HG02970 (cell line): Measurements from ENCODE around the gene DDRGK1.
"Not testable (repeated sequence)": the region's sequence is repeated elsewhere in the genome, so short reads cannot be mapped to it uniquely, and the experiment has no call there.

Source experiments
- ATAC-seq: cut with Tn5 transposase; IDR thresholded peaks from one replicate; pipeline ENCODE4 v1.9.1; 2021; ENCODE audit warnings: mild to moderate bottlenecking, moderate library complexity, moderate number of reproducible peaks; ENCODE audit not compliant: unreplicated experiment, low FRiP score

The DDRGK1 gene

DNA sequence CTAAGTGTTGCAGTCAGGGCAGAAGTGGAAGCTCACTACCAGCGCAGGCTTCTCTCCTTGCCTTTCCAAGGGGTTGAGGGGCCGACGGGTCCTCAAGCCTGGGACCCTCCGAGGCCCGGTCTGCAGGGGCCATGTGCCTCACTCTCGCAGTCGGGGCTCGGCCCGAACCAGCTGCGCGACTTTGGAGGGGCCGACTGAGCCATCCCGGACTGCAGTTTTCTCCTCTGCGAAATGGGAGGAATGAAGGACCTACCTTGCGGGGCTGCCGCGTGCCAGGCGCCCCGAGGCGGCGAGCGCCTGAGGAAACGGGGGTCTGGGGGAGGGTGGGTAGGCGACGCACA, 36.8 kb downstream of the DDRGK1 start:
- ATAC-seq = no peak

DNA sequence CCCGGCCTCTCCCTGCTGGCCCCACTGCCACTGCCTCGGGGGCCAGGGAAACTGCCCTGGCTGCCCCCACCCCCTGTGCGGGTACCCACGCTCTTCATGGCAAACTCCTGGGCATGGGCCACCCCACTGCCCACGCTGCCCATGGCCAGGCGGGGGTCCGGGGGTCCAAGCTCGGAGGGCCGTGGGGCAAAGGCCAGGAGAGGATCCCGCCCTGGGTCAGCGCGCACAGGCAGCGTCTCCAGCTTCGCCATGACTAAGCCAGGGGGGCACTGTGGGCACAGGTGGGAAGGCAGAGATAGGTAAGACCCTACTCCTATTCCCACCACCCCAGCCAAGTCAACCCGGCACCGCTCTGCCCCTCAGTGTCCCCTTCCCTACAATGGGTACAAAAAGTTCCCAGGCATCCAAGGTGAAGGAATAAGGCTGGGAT, 37.6 kb downstream of the DDRGK1 start:
- ATAC-seq = no peak

DNA sequence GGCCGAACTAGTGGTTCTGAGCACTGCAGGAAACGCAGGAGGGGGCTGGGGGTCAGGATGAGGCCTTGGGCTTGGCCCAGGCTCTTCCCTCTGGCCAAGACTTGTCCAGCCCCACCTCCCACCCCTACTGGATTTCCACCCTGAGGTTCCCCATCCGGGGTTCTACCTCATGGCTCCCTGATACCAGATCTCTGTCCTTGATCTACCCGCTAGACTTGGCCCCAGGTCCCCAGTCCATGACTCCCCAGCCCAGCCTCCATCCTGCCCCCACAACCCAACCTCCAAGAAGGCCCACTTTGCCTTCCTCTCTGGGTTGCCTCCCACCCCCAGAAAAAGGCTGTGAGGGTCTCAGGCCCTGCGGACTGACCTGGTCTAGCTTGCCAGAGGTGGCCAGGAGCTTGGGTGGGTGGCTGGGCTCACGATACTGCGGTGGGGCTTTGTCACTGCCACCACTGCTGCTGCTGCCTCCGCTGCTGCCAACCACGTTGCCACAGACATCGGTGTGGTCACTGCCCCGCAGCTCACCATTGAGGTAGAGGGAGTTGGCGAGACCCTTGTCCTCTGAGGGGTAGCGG, 38.1 kb downstream of the DDRGK1 start:
- no peak for ATAC-seq

DNA sequence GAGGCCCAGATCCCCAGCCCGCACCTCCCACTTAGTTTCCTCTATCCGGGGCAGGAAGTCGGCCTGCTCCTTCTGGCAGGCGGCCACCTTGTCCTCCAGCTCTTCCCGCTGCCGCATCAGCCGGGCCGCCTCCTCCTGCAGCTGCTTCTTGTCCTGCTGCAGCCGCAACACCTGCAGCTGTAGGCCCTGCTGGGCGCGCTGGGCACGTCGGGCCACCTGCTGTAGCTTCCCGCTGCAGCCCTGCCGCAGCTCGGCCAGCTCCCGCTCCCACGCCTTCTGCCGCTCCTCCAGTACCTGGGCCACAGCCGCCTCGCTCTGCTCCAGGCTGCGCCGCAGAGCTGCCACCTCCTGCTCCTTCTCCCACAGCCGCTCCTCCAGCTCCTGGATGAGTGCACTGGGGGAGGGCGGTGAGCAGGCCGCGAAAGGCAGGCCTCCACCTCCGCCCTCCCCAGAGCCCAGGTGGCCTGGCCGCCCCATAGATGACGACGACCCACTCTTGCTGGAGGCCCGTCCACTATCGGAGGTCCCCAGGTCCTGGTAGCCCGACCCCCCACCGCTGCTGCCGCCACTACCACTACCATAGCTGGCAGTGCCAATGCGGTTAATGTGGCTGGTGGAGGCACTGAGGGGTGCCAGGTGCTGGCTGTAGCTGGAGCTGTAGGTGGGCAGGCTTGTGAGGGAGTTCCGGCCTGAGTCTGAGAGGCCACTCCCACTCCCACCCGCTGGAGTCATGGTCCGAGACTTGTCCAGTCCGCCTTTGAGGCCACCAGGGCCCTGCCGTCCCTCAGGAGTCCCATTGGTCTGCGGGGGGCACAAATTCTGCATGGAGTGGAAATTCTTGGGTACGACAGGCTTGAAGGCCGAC, 38.8 kb downstream of the DDRGK1 start:
- ATAC-seq = no peak

GRCh38 chr20:3164763-3165410, 39.6 kb downstream of the DDRGK1 start:
- ATAC-seq = no peak

GRCh38 chr20:3164043-3164762, 40.3 kb downstream of the DDRGK1 start:
- no peak for ATAC-seq

GRCh38 chr20:3163099-3164042, 41.1 kb downstream of the DDRGK1 start:
- ATAC-seq = no peak

- no peak for ATAC-seq
Observed at GRCh38 chr20:3162080-3162611, 42.3 kb downstream of the DDRGK1 start.

DNA sequence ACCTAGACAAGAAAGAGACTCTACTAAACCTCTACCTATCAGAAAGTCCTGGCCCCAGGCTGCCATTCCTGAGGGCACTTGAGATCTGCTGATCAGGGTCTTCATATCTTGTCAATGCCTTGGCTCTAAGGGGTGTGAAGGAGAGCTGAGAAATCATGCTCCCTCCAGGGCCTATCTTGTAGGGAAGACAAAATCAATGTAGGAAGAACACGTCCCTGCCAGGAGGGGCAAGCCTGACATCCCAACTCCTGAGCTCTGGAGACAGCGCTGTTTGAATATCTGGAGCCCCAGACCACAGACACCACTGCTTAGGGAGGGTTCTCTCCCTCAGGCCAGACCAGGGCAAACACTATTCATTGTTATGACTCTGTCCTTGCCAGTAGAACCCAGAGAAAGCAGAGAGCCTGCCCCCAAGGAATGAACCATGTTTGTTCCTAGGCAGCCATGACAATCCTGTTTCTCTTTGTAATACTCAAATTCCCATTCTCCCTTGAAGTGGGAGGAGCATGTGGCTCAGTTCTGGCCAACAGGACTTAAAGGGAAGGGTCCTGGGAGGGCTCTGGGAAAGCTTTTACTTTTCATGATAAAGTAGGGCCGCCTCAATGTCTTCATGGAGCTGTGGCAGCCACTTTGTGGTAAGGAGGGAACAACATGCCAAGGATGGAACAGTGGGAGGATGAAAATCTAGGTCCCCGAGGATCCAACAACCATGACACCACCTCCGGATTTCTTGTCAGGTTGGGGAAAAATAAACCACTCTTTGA, 43.0 kb downstream of the DDRGK1 start:
- ATAC-seq = no peak

- ATAC-seq = no peak
Observed at GRCh38 chr20:3160418-3160817, 44.1 kb downstream of the DDRGK1 start.

DNA sequence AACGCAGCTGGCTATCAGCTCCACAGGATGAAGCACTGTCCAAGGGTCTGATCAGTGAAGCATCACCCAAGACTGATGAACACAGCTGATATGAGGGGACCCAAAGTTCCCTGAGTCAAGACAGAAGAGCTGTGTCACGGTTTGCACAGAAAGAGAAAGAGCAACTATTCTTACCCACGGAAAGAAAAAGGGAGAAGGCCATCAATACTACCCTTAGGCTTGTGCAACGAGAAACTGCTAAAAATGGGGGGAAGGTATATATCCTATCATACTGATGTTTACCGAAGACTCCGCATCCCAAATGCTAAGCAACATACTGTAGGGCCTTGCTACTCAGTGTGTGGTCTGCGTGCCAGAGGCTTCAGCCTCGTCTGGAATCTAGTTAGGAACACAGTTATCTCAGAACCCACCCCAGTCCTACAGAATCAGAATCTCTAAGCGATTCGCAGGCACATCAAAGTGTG, 45.5 kb downstream of the DDRGK1 start:
- ATAC-seq = no peak

- ATAC-seq = no peak
Observed at GRCh38 chr20:3157817-3158216, 46.7 kb downstream of the DDRGK1 start.

- ATAC-seq = no peak
Observed at GRCh38 chr20:3156811-3157619, 47.5 kb downstream of the DDRGK1 start.

- ATAC-seq = not testable (repeated sequence)
Observed at GRCh38 chr20:3152057-3152644, 52.3 kb downstream of the DDRGK1 start.

DNA sequence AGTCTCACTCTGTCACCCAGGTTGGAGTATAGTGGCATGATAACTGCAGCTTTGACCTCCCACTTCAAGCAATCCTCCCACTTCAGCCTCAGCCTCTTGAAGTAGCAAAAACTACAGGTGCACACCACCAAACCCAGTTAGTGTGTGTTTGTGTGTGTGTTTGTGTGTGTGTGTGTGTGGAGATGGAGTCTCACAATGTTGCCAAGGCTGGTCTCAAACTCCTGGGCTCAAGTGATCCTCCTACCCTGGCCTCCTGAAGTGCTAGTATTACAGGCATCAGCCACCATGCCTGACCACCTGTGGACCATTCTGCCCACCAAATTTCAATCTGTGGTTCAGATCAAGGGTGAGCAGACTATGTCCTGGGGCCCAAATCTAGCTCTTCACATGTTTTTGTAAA, 53.6 kb downstream of the DDRGK1 start:
- ATAC-seq = no peak

- no peak for ATAC-seq
Observed at GRCh38 chr20:3146732-3147341, 57.6 kb downstream of the DDRGK1 start.

GRCh38 chr20:3141757-3142156, 62.7 kb downstream of the DDRGK1 start:
- no peak for ATAC-seq
